Endodermal cell (in vitro differentiated cells): Measurements from ENCODE around the gene PMM1. TPM values are rescaled to one million over a fixed set of nuclear protein-coding genes. Genes with fewer than 3 reads are reported as not detected.

Experiments used
- DNase-seq: peaks from one replicate; pipeline ENCODE4 v3.0.0-alpha.2; 2017
- H3K27ac ChIP-seq: 2 replicates; pipeline ENCODE4 v1.5.1; 2013; ENCODE audit warnings: mild to moderate bottlenecking, low read depth, low read length, moderate library complexity
- H3K27me3 ChIP-seq: 2 replicates; pipeline ENCODE4 v1.6.1; 2013; ENCODE audit warnings: mild to moderate bottlenecking, low read length, moderate library complexity; ENCODE audit not compliant: insufficient read depth, control insufficient read depth, poor library complexity, severe bottlenecking
- H3K36me3 ChIP-seq: 2 replicates; pipeline ENCODE4 v1.7.0; 2013; ENCODE audit warnings: mild to moderate bottlenecking, low read length, moderate library complexity; ENCODE audit not compliant: control insufficient read depth, insufficient read depth
- H3K4me1 ChIP-seq: one replicate; pipeline ENCODE4 v1.7.0; 2013; ENCODE audit warnings: low read length; ENCODE audit not compliant: control insufficient read depth, insufficient read depth
- H3K4me3 ChIP-seq: 2 replicates; pipeline ENCODE4 v1.5.1; 2013; ENCODE audit warnings: mild to moderate bottlenecking, low read length, moderate library complexity
- H3K9ac ChIP-seq: 2 replicates; pipeline ENCODE4 v1.6.1; 2013; ENCODE audit warnings: mild to moderate bottlenecking, low read length, moderate library complexity; ENCODE audit not compliant: poor library complexity, severe bottlenecking; ENCODE audit errors: extremely low read depth
- H3K9me3 ChIP-seq: 2 replicates; pipeline ENCODE4 v1.6.1; 2013; ENCODE audit warnings: mild to moderate bottlenecking, low read length, moderate library complexity; ENCODE audit not compliant: control insufficient read depth
- H3K27ac Mint-ChIP-seq: 2 replicates; pipeline ENCODE4 v1.8.0; 2020; ENCODE audit warnings: mixed read lengths
- H3K27me3 Mint-ChIP-seq: 2 replicates; pipeline ENCODE4 v1.8.0; 2021; ENCODE audit warnings: mild to moderate bottlenecking, mixed read lengths; ENCODE audit not compliant: insufficient read depth
- H3K36me3 Mint-ChIP-seq: 2 replicates; pipeline ENCODE4 v1.8.0; 2020; ENCODE audit warnings: low read depth, mixed read lengths
- H3K4me1 Mint-ChIP-seq: 2 replicates; pipeline ENCODE4 v1.8.0; 2020; ENCODE audit warnings: mixed read lengths
- H3K4me3 Mint-ChIP-seq: 2 replicates; pipeline ENCODE4 v1.8.0; 2020; ENCODE audit warnings: mild to moderate bottlenecking, moderate library complexity, mixed read lengths
- H3K9me3 Mint-ChIP-seq: 2 replicates; pipeline ENCODE4 v1.8.0; 2020; ENCODE audit warnings: mild to moderate bottlenecking, mixed read lengths
- WGBS, 2 experiments: methylation state at CpG; one replicate each; pipeline versions ENCODE4 v1.1.5 to v1.1.7; 2013; ENCODE audit warnings: missing lambda C conversion rate in 2 of 2, mixed read lengths in 1 of 2; ENCODE audit not compliant: insufficient coverage in 1 of 2, insufficient read length in 1 of 2; 5-methylcytosine and 5-hydroxymethylcytosine counted together
- total RNA-seq, 2 donors: library from RNA; stranded (reverse); fragmentation: NEBNext Ultra II Directional in 1 of 2; extraction: Animal tissue kit (Norgen Biotek cat#: 25700) in 1 of 2; gene quantifications; 2 replicates in 1 of 2; 3 replicates in 1 of 2; pipeline ENCODE4 v1.2.1, GENCODE V29; 2021
- TF ChIP-seq, protein P1 (sequence below): fragments of 200-600 bp; sonication (generic); conservative IDR thresholded peaks from 2 replicates; pipeline ENCODE4 v1.5.0; 2021; ENCODE audit warnings: antibody characterized with exemption, mild to moderate bottlenecking

Gene PMM1
- total RNA-seq, 2 donors from 2014 or later = 19.0 to 32.3 TPM

DNA sequence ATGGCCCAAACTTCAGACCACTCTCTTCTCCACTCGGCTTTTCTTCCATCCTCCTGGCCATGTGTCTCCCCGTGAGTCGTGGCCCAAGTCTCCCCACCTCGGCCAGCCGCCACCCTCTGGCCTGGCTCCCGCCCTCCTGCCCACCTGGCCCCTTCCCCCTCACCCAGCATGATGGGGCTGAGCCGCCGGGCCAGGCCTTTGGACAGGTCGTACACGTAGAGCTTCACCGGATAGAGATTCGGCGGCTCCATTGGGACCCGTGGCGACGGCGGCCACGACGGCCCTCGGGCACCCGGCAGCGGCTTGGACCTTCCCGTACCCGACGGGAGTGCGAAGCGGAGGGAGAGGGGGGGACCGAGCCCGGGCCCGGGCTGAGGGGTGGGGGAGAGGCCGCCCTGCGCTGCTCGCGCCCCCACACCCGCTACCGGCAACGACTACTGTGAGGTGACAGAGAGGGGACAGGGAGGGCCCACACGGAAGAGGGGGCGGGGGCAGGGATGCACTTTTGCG is 31.0 kb upstream of the PMM1 start, which contains the start of gene DESI1:
Gene DESI1, minus strand, starts transcription at position 455 of the 510 bp plus-strand sequence. Its CDS starts 204 bp downstream, at position 251.
- no peaks in the 10 kb centered on the region for H3K9me3 Mint-ChIP-seq

DNA sequence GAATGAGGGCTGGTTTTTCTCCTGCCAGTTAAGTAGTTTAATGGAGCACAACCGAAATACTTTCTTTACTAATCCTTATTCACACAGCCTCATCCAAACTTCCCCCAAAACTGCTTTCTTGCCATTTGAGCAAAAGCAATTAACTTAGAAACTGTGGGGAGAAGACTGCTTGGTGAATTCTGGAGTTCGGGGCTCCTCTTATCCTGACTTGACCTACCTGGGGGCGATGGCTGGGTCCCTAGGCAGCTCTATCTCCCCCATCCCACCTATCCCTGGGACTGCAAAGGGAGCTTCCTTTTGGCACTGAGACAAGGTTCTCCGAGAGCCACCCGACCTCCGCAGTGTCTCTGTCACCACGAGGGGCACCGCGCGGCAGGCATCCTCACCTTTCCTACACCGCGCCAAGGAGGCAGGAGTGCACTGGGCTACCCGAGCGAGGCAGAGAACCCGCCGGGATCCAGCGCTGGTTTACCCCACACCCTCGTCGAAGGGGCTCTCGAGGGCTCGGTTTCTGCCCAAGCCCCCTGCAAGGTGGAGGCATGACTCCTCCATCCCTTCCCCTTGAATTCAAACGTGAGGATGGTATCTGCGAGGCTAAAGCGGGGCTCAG is 30.4 kb upstream of the PMM1 start:
- no peaks in the 10 kb centered on the region for H3K27me3 Mint-ChIP-seq
- TF ChIP-seq, protein P1, sequence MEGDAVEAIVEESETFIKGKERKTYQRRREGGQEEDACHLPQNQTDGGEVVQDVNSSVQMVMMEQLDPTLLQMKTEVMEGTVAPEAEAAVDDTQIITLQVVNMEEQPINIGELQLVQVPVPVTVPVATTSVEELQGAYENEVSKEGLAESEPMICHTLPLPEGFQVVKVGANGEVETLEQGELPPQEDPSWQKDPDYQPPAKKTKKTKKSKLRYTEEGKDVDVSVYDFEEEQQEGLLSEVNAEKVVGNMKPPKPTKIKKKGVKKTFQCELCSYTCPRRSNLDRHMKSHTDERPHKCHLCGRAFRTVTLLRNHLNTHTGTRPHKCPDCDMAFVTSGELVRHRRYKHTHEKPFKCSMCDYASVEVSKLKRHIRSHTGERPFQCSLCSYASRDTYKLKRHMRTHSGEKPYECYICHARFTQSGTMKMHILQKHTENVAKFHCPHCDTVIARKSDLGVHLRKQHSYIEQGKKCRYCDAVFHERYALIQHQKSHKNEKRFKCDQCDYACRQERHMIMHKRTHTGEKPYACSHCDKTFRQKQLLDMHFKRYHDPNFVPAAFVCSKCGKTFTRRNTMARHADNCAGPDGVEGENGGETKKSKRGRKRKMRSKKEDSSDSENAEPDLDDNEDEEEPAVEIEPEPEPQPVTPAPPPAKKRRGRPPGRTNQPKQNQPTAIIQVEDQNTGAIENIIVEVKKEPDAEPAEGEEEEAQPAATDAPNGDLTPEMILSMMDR = peak; percentile 27
- WGBS, 2 experiments = 2 to 3% methylated on average over 16 to 24 of the region's 24 CpGs
- DNase-seq = peak; percentile 86
- H3K4me1 Mint-ChIP-seq = peaks cover 22% of the 10 kb centered on the region
- H3K27me3 ChIP-seq = no peaks in the 10 kb centered on the region
- H3K9me3 Mint-ChIP-seq = no peaks in the 10 kb centered on the region
- peak overlapping the region; percentile 95 for H3K4me3 Mint-ChIP-seq
- peak overlapping the region; percentile 98 for H3K9ac ChIP-seq
- no peaks in the 10 kb centered on the region for H3K4me1 ChIP-seq
- H3K36me3 Mint-ChIP-seq = peaks cover 26% of the 10 kb centered on the region
- peaks cover 18% of the 10 kb centered on the region for H3K36me3 ChIP-seq
- H3K4me3 ChIP-seq = peak overlapping the region; percentile 93
- H3K27ac ChIP-seq = peak overlapping the region; percentile 42
- H3K27ac Mint-ChIP-seq = peak overlapping the region; percentile 99
- no peaks in the 10 kb centered on the region for H3K9me3 ChIP-seq

More for the DNA sequence above, 31.0 kb upstream of the PMM1 start, which contains the start of gene DESI1:
- Histone ChIP-seq H3K9me3 (no peaks in the 10 kb centered on the region), H3K27me3 (no peaks in the 10 kb centered on the region), H3K9ac (peak within 1 kb of the TSS; percentile 98), H3K36me3 (peaks cover 23% of the 10 kb centered on the region), H3K4me1 (no peaks in the 10 kb centered on the region), H3K27ac (peak within 1 kb of the TSS; percentile 94), H3K4me3 (peak within 1 kb of the TSS; percentile 93)
- TF ChIP-seq, protein P1 = no peak
- H3K4me3 Mint-ChIP-seq = peak within 1 kb of the TSS; percentile 95
- peaks cover 22% of the 10 kb centered on the region for H3K4me1 Mint-ChIP-seq
- H3K27me3 Mint-ChIP-seq = no peaks in the 10 kb centered on the region
- DNase-seq = no peak
- WGBS, 2 experiments = 0 to 2% methylated on average over 5 to 40 of the region's 40 CpGs
- peaks cover 31% of the 10 kb centered on the region for H3K36me3 Mint-ChIP-seq
- peak within 1 kb of the TSS; percentile 99 for H3K27ac Mint-ChIP-seq

DNA sequence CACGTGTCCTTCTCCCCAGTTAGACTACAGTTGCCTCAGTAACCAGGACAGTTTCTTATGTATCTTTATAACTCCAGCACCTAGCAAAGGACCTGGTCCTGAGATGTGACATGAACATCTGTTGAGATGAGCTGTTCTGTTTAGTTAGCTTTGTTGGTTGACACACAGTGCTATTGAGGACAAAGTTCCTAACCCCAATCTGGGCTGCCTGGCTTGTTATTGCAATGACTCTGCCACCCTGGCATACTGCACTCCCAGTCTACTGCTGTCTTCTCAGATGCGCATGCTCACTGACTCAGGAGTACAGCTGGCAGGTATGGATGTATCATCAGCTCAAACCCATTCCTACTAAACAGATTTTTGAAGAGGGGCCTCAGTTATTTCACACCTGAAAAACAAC is 23.8 kb upstream of the PMM1 start:
- Histone ChIP-seq H3K27me3 (no peaks in the 10 kb centered on the region), H3K4me3 (no peak overlapping the region), H3K36me3 (no peaks in the 10 kb centered on the region), H3K4me1 (no peaks in the 10 kb centered on the region), H3K27ac (no peak overlapping the region), H3K9me3 (no peaks in the 10 kb centered on the region), H3K9ac (no peak overlapping the region)
- TF ChIP-seq, protein P1 = no peak
- Mint-ChIP-seq H3K9me3 (no peaks in the 10 kb centered on the region), H3K27ac (no peak overlapping the region), H3K27me3 (no peaks in the 10 kb centered on the region), H3K4me1 (peaks cover 6% of the 10 kb centered on the region), H3K36me3 (peaks cover 2% of the 10 kb centered on the region), H3K4me3 (no peak overlapping the region)
- 95 to 97% methylated on average over 2 of the region's 2 CpGs for WGBS, 2 experiments
- no peak for DNase-seq
